DLD1 (cell line): ENCODE data around the gene ATP4B.
"Not testable (repeated sequence)": the region's sequence is repeated elsewhere in the genome, so short reads cannot be mapped to it uniquely, and the experiment has no call there.

Experiments used
- in situ Hi-C: cut with HindIII; loops from 2 replicates; pipeline ENCODE4 v1.10.0; 2017; ENCODE audit warnings: low sequenced_read_pairs

Gene ATP4B

DNA sequence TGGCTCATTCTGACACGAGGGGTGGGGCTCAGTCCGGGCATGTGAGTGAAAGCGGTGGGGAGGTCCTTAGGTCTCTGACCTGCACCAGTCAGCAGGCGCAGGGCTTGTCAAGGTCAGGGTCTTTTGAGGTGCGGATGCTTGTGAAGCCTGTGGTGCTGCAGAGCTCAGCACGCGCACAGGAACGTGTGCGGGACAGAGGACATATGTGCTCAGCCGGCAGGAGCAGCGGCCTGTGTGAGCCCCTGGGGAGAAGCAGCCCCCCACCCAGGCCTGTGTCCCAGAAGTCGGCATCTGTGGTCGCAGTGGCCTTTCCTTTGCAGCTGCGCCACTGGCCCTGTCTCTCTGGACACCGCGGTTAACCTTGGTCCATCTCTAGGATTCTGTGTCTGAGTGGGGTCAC, 30.9 kb downstream of the ATP4B start:
- in situ Hi-C loops = no loop called here

- in situ Hi-C loops = no loop called here
These were observed 31.9 kb downstream of the ATP4B start for GRCh38 chr13:113625965-113626721.

DNA sequence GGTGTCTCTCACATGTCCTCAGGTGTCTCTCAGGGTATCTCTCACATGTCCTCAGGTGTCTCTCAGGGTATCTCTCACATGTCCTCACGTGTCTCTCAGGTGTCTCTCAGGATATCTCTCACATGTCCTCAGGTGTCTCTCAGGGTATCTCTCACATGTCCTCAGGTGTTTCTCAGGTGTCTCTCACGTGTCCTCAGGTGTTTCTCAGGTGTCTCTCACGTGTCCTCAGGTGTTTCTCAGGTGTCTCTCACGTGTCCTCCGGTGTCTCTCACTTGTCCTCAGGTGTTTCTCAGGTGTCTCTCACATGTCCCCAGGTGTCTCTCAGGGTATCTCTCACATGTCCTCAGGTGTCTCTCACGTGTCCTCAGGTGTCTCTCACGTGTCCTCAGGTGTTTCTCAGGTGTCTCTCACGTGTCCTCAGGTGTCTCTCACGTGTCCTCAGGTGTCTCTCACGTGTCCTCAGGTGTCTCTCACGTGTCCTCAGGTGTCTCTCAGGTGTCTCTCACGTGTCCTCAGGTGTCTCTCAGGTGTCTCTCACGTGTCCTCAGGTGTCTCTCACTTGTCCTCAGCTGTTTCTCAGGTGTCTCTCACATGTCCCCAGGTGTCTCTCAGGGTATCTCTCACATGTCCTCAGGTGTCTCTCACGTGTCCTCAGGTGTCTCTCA, 33.2 kb downstream of the ATP4B start:
- in situ Hi-C loops = not testable (repeated sequence)

GRCh38 chr13:113624235-113624587, 33.8 kb downstream of the ATP4B start:
- in situ Hi-C loops = no loop called here

DNA sequence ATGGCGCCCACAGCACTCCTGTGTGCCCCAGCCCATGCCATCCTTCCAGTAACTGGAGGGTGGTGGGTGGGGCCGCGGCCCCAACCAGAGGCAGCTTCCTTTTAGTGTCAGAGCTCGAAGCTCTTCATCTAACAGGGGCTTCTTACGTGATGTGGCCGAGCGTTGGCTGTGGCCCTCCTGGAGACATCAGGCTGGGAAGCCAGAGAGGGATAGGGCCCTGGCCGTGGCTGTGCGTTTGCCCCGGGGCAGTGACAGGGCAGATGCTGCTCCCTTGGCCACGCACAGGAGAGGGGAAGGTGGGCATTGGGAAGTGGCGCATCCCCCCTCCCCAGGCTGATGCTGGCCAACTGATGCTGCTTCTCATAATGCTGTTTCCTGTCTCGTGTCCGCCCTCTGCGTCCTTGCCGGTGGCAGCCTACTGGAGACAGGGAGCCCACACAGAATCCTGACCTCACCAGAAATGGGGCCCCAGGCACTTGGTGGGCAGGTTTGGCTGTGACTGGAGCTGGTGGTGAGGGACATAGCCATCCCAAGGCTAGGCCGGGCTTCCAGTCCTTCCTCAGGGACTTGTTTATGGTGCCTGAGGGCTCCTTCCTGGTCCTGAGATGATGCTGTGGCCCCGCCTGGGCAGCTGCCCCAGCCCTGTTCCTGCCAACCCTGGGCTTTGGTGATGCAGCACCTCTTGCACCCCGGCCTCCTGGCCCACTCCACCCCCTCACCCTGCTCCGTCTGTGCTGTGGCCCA, 34.3 kb downstream of the ATP4B start:
- in situ Hi-C loops = no loop called here

DNA sequence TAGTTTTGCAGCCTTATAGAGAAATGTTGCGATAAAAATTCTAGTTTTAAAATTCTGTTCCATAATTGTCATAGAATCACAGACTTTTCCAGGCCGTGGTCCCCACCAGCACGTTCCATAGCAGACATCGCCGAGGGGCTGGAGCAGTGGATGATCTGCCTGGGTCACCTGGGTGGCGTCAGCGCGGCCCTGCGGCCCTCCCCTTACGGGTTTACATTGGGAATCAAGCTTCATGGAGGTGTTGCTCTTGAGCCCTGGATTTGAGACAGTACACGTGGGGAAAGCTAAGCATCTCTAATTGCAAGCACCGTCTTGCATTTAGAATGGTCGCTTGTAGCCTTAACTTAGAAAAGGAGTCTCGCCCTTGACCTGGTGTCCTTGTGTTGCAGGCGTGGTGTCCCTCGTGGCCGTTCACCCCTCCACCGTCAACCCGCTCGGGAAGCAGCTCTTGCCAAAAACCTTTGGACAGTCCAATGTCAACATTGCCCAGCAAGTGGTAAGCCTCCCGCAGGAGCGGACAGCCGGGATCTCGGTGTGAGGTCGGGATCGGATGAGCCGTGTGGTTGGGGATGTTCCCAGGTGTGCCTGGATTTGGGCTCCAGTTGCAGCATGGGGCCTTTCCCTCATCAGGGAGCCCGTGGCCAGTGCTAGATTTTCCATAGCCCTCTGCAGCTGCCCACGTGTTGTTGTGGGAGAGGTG, 35.1 kb downstream of the ATP4B start:
- in situ Hi-C loops = no loop called here

DNA sequence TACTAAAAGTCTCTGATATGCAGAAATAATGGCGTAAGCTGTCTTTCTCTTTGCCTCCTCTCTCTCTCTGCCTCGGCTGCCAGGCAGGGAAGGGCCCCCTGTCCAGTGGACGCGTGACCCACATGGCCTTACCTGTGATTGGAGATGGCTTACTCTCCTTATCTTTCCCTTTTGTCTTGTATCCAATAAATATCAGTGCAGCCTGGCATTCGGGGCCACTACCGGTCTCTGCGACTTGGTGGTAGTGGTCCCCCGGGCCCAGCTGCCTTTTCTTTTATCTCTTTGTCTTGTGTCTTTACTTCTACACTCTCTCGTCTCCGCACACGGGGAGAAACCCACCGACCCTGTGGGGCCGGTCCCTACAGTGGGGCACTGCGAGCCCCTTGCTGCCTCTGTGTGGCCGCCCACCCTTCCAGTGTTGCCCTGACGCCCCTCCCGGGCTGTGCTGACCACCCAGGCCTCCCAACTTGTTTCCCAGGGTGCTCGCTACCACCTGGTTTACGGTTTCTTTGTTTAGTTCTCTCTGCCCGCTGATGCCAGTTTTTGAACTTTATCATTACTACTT, 35.9 kb downstream of the ATP4B start:
- in situ Hi-C loops = not testable (repeated sequence)

DNA sequence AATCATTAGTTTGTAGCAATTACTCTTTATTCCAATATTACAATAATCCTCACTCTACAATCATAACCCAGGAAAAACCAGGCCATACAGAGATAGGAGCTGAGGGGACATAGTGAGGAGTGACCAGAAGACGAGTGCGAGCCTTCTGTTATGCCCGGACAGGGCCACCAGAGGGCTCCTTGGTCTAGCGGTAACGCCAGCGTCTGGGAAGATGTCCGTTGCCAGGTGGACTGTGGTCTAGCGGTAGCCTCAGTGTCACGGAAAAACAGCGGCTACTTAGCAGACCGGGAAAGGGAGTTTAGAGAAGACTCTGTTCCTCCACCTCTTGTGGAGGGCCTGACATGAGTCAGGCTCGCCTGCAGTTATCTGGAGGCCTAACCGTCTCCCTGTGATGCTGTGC, 36.5 kb downstream of the ATP4B start:
- in situ Hi-C loops = not testable (repeated sequence)

GRCh38 chr13:113621046-113621445, 37.0 kb downstream of the ATP4B start:
- in situ Hi-C loops = no loop called here

DNA sequence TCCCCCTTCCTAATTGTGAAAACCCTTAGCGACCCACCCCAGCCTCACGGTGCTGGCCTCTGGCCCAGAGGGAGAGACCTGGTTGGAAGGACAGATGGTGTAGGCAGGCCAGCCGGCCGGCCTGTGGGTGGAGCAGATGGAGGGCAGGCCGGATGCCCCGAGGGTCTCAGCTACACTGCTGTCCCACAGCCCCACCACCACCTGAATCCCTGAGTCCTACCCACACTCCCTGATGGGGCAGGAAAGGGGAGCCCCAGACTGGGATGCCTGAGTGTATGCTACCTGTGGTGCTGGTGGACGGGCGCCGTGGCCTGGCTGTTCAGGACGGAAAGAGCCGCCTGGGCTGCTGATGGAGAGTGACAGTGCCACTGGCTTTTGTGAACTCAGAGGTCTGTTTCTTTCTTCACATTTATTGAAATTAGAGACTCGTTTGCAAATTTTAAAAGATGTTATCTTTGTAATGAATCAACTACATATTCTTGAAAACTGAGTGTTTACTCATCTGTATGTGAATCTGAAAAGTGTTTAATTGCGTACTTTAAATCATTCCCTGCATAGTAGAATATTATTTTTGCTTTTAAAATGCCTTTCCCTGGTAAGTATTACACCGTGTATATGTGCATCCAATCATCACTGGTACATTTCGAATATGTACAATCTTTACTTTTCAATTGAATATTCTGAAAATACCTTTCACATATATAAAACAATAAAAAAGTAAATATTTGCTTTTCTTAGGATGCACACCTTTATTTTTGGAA, 37.8 kb downstream of the ATP4B start:
- in situ Hi-C loops = no loop called here

GRCh38 chr13:113618455-113618854, 39.5 kb downstream of the ATP4B start:
- in situ Hi-C loops = no loop called here

- in situ Hi-C loops = no loop called here
These were observed 40.0 kb downstream of the ATP4B start for GRCh38 chr13:113617961-113618360.

- in situ Hi-C loops = no loop called here
These were observed 40.8 kb downstream of the ATP4B start for GRCh38 chr13:113616991-113617749.

DNA sequence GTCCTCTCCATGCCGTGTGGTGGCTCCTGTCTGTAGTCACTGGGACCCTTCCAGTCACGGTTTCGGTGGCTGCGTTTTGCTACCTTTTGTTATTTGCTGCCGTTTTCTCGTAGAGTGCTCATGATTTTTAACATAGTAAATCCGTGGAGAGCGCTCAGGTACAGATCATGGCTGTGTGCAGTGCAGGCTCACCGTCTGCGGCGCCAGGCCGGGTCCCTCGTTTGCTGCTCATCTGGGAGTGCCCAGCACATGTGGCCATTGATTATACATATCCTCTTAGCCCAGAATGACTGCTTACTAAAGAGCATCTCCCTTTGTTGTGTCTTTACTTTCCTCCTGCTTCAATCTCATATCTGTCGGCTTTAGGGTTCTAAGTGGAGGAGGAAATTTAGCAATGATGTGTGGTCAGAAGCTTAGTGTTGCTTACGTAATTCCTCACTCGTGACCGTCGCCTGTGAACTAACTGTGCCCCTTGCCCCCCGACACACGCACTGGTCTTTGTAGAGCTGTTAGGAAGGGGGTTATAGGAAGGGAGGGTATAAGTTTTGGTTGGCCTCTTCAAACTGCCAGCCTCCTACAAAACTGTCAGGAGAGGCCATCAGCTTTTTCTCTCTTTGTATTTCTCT, 41.6 kb downstream of the ATP4B start:
- in situ Hi-C loops = no loop called here

- in situ Hi-C loops = no loop called here
These were observed 44.1 kb downstream of the ATP4B start for GRCh38 chr13:113613789-113614379.

- in situ Hi-C loops = no loop called here
These were observed 45.4 kb downstream of the ATP4B start for GRCh38 chr13:113612607-113613006.

DNA sequence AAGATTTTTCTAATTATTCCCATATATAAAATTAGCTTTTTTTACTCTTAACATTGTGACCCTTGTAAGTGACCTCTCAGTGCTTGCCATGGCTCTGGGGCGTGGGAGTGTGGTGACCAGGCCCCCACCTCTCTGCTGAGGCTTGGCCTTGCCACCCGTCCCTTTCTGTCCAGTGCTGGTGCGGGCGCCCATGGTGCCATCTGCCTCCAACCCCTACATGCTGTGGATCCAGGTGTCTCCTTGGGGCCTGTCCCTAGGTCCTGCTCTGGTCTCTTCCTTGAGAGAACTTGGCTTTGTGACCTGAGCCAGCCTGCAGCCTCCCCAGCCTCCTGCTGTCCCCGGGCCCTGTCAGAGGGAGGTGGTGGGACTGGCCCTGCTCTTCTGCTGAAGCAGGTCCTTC, 46.0 kb downstream of the ATP4B start:
- in situ Hi-C loops = no loop called here

DNA sequence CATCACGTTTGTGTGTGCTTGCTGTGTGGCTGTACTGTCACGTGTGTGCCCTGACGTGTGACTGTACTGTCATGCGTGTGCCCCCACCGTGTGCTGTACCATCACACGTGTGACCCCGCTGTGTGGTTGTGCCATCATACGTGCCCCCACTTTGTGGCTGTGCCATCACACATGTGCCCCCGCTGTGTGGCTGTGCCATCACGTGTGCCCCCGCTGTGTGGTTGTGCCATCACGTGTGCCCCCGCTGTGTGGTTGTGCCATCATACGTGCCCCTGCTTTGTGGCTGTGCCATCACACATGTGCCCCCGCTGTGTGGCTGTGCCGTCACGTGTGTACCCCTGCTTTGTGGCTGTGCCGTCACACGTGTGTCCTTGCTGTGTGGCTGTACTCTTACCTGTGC, 47.7 kb downstream of the ATP4B start:
- in situ Hi-C loops = no loop called here

- in situ Hi-C loops = no loop called here
These were observed 48.4 kb downstream of the ATP4B start for GRCh38 chr13:113609616-113610015.
